Prostate gland (tissue), 2 donors: Measurements from ENCODE around the gene FOXRED1.

Source experiments
- POLR2A ChIP-seq: fragments of 450-650 bp; IDR thresholded peaks from one replicate; pipeline ENCODE4 v1.6.1; 2016; ENCODE audit warnings: antibody characterized with exemption, mild to moderate bottlenecking
- POLR2AphosphoS5 ChIP-seq: sonication (generic); formaldehyde crosslinking; IDR thresholded peaks from one replicate; pipeline ENCODE4 v1.6.1; 2017; ENCODE audit warnings: antibody characterized with exemption
- TF ChIP-seq, protein P1 (sequence below), 4 experiments: fragments of 200-600 bp in 2 of 4; fragments of 450-650 bp in 2 of 4; sonication (generic) in 2 of 4; IDR thresholded peaks; 1 replicate in 3 of 4; 2 replicates in 1 of 4; pipeline ENCODE4 v1.5.1; 2016 to 2019; ENCODE audit warnings: antibody characterized with exemption in 4 of 4, mild to moderate bottlenecking in 2 of 4, moderate library complexity in 2 of 4

DNA sequence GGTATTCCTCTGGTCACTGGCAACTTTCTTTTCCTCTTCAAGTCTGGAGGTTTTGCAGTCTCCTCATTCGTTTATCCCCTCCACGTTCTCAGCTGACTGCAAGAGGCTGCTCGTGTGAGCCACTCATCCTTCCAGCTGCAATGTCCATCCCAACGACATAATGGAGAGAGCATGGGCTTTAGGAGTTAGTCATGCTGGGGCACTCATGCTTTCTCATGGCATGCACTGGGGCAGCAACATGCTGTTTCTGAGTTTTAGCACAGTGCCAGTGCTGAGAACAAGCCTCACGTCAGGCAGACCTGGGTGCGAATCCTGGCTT lies 42.0 kb downstream of the FOXRED1 start:
- TF ChIP-seq, protein P1, sequence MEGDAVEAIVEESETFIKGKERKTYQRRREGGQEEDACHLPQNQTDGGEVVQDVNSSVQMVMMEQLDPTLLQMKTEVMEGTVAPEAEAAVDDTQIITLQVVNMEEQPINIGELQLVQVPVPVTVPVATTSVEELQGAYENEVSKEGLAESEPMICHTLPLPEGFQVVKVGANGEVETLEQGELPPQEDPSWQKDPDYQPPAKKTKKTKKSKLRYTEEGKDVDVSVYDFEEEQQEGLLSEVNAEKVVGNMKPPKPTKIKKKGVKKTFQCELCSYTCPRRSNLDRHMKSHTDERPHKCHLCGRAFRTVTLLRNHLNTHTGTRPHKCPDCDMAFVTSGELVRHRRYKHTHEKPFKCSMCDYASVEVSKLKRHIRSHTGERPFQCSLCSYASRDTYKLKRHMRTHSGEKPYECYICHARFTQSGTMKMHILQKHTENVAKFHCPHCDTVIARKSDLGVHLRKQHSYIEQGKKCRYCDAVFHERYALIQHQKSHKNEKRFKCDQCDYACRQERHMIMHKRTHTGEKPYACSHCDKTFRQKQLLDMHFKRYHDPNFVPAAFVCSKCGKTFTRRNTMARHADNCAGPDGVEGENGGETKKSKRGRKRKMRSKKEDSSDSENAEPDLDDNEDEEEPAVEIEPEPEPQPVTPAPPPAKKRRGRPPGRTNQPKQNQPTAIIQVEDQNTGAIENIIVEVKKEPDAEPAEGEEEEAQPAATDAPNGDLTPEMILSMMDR (IDR thresholded peaks at IDR 0.05) = no peak
- TF ChIP-seq POLR2A (no peak), POLR2AphosphoS5 (no peak)
